ENCODE results near the gene AFAP1L2. TPM values are rescaled to one million over a fixed set of nuclear protein-coding genes. Genes with fewer than 3 reads are reported as not detected.

AFAP1L2 gene
- total and polyA plus RNA-seq, 2 donors (not counting 1 experiment from before 2014, with no cell fraction given), result 4.7 to 4.9 TPM

- Mint-ChIP-seq H3K9me3 (ENCODE audit: insufficient read depth) (no peaks in the 10 kb centered on the region), H3K27me3 (peaks cover 21% of the 10 kb centered on the region), H3K27ac (no peak overlapping the region), H3K4me3 (no peak overlapping the region), H3K4me1 (no peaks in the 10 kb centered on the region)
- WGBS (ENCODE audit: insufficient coverage), result 85% methylated on average over 3 of the region's 6 CpGs
- H3K4me2 ChIP-seq (replicated peaks; ENCODE audit: low read depth, low read length, poor library complexity, severe bottlenecking), result no peak overlapping the region
- no peaks in the 10 kb centered on the region for H4K20me1 ChIP-seq (ENCODE audit: control insufficient read depth, insufficient read depth, low read length, poor library complexity, severe bottlenecking)
- no peaks in the 10 kb centered on the region for H3K79me2 ChIP-seq (ENCODE audit: control insufficient read depth, insufficient read depth, low read length)
- TF ChIP-seq EZH2 (IDR thresholded peaks at IDR 0.05; ENCODE audit: borderline replicate concordance, insufficient read depth, low read depth, low read length, poor library complexity, severe bottlenecking), result no peak
- TF ChIP-seq CTCF (IDR thresholded peaks at IDR 0.05), result no peak
- intact Hi-C loops (cut with micrococcal nuclease), result no loop called here
- H3K4me3 ChIP-seq (ENCODE audit: control extremely low read depth in 1 of 5, extremely low read depth in 1 of 5, insufficient read depth in 1 of 5, low read depth in 2 of 5, low read length in 4 of 5), result no peak overlapping the region
- no peak overlapping the region for H3K9ac ChIP-seq (ENCODE audit: low read length)
- ChIA-PET POLR2A (no interaction called here), CTCF (interaction anchor here (0.7 kb wide), 1 partner anchor 1630 kb away, joined by 3 read pairs; no protein-coding TSS in a partner anchor)
- no peak for ATAC-seq (ENCODE audit: low read depth)
- no peak overlapping the region for H3K27ac ChIP-seq (ENCODE audit: low read length in 2 of 2)
- H3K27me3 ChIP-seq (replicated peaks in 1 of 4; ENCODE audit: control extremely low read depth in 1 of 4, control insufficient read depth in 3 of 4, insufficient read depth in 4 of 4, low read length in 3 of 4), result peaks cover 0 to 3% (median 0%) of the 10 kb centered on the region in 4 experiments
- H3K9me3 ChIP-seq (ENCODE audit: control extremely low read depth in 1 of 3, control insufficient read depth in 2 of 3, insufficient read depth in 1 of 3, low read length in 2 of 3), result no peaks in the 10 kb centered on the region
- H3K4me1 ChIP-seq (ENCODE audit: control insufficient read depth in 2 of 2, insufficient read depth in 2 of 2, low read length in 2 of 2), result no peaks in the 10 kb centered on the region
- no peak overlapping the region for H2AFZ ChIP-seq (ENCODE audit: insufficient read depth, low read depth, low read length, poor library complexity, severe bottlenecking)
- no peak for DNase-seq
- no peaks in the 10 kb centered on the region for H3K36me3 ChIP-seq (replicated peaks in 1 of 2; ENCODE audit: control extremely low read depth in 1 of 2, control insufficient read depth in 1 of 2, extremely low read depth in 1 of 2, insufficient read depth in 2 of 2, low read length in 1 of 2)
Measured at GRCh38 chr10:114272696-114273095, 131.6 kb downstream of the AFAP1L2 start.

GRCh38 chr10:114271779-114272167 is 132.5 kb downstream of the AFAP1L2 start:
- no peaks in the 10 kb centered on the region for H3K9me3 ChIP-seq (ENCODE audit: control extremely low read depth in 1 of 3, control insufficient read depth in 2 of 3, insufficient read depth in 1 of 3, low read length in 2 of 3)
- no peak overlapping the region for H3K27ac ChIP-seq (ENCODE audit: low read length in 2 of 2)
- no peak for TF ChIP-seq CTCF (IDR thresholded peaks at IDR 0.05)
- no peak for TF ChIP-seq EZH2 (IDR thresholded peaks at IDR 0.05; ENCODE audit: borderline replicate concordance, insufficient read depth, low read depth, low read length, poor library complexity, severe bottlenecking)
- H3K4me2 ChIP-seq (replicated peaks; ENCODE audit: low read depth, low read length, poor library complexity, severe bottlenecking), result no peak overlapping the region
- H3K4me1 Mint-ChIP-seq, result no peaks in the 10 kb centered on the region
- DNase-seq, result no peak
- intact Hi-C loops (cut with micrococcal nuclease), result no loop called here
- ATAC-seq (ENCODE audit: low read depth), result no peak
- no peak overlapping the region for H3K4me3 ChIP-seq (ENCODE audit: control extremely low read depth in 1 of 5, extremely low read depth in 1 of 5, insufficient read depth in 1 of 5, low read depth in 2 of 5, low read length in 4 of 5)
- WGBS (ENCODE audit: insufficient coverage), result 79% methylated on average over 2 of the region's 4 CpGs
- ChIA-PET POLR2A (no interaction called here), CTCF (interaction anchor here (0.7 kb wide), 1 partner anchor 1629 kb away, joined by 3 read pairs; no protein-coding TSS in a partner anchor)
- H3K36me3 ChIP-seq (replicated peaks in 1 of 2; ENCODE audit: control extremely low read depth in 1 of 2, control insufficient read depth in 1 of 2, extremely low read depth in 1 of 2, insufficient read depth in 2 of 2, low read length in 1 of 2), result no peaks in the 10 kb centered on the region
- H3K4me1 ChIP-seq (ENCODE audit: control insufficient read depth in 2 of 2, insufficient read depth in 2 of 2, low read length in 2 of 2), result no peaks in the 10 kb centered on the region
- no peaks in the 10 kb centered on the region for H3K27me3 ChIP-seq (replicated peaks in 1 of 4; ENCODE audit: control extremely low read depth in 1 of 4, control insufficient read depth in 3 of 4, insufficient read depth in 4 of 4, low read length in 3 of 4)
- no peaks in the 10 kb centered on the region for H3K79me2 ChIP-seq (ENCODE audit: control insufficient read depth, insufficient read depth, low read length)
- H3K27ac Mint-ChIP-seq, result no peak overlapping the region
- no peak overlapping the region for H3K9ac ChIP-seq (ENCODE audit: low read length)
- H3K27me3 Mint-ChIP-seq, result peaks cover 17% of the 10 kb centered on the region
- H4K20me1 ChIP-seq (ENCODE audit: control insufficient read depth, insufficient read depth, low read length, poor library complexity, severe bottlenecking), result no peaks in the 10 kb centered on the region
- no peak overlapping the region for H2AFZ ChIP-seq (ENCODE audit: insufficient read depth, low read depth, low read length, poor library complexity, severe bottlenecking)
- H3K4me3 Mint-ChIP-seq, result no peak overlapping the region
- H3K9me3 Mint-ChIP-seq (ENCODE audit: insufficient read depth), result no peaks in the 10 kb centered on the region
